Right lobe of liver (tissue), 4 donors: ENCODE data around the gene TEX26.

Experiments
- POLR2A ChIP-seq: fragments of 450-650 bp; IDR thresholded peaks from one replicate; pipeline ENCODE4 v1.6.1; 2017; ENCODE audit warnings: antibody characterized with exemption, mild to moderate bottlenecking
- TF ChIP-seq, protein P1 (sequence below), 4 donors: fragments of 200-600 bp in 3 of 4; fragments of 450-650 bp in 1 of 4; IDR thresholded peaks; one replicate each; pipeline versions ENCODE4 v1.5.1 to v1.8.0; 2016 to 2022; ENCODE audit warnings: antibody characterized with exemption in 4 of 4, mild to moderate bottlenecking in 2 of 4
- donor health status: DM: no; HTN: no; CAD: no.
- donor health status: DM: no; HTN: no; CAD: no.
- donor health status: DM: no; HTN: yes; CAD: no.

DNA sequence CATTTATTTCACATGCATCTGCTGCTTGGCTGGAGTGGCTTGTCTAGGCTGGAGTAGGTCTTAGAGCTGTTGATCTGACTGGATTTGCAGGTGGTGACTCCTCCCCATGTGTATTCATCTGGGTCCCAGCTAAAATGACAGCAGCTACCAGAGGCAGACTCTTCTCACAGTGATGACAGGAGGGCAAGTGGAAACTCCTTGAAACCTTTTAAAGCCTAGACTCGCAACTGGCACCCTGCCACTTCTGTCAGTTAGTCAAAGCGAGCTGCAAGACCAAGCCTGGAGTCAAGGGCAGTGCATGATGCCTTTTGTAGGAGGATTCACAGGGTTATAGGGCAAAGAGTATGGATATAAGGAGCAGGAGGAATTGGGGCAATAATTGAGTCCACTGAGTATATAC, 65.2 kb downstream of the TEX26 start:
- TF ChIP-seq, protein P1, sequence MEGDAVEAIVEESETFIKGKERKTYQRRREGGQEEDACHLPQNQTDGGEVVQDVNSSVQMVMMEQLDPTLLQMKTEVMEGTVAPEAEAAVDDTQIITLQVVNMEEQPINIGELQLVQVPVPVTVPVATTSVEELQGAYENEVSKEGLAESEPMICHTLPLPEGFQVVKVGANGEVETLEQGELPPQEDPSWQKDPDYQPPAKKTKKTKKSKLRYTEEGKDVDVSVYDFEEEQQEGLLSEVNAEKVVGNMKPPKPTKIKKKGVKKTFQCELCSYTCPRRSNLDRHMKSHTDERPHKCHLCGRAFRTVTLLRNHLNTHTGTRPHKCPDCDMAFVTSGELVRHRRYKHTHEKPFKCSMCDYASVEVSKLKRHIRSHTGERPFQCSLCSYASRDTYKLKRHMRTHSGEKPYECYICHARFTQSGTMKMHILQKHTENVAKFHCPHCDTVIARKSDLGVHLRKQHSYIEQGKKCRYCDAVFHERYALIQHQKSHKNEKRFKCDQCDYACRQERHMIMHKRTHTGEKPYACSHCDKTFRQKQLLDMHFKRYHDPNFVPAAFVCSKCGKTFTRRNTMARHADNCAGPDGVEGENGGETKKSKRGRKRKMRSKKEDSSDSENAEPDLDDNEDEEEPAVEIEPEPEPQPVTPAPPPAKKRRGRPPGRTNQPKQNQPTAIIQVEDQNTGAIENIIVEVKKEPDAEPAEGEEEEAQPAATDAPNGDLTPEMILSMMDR (IDR thresholded peaks at IDR 0.05) = no peak
- TF ChIP-seq POLR2A = no peak
